GM21576 (cell line): Measurements from ENCODE around the gene INSM2.

Experiments
- ATAC-seq: cut with Tn5 transposase; IDR thresholded peaks from one replicate; pipeline ENCODE4 v1.9.1; 2021; ENCODE audit warnings: mild to moderate bottlenecking, moderate library complexity; ENCODE audit not compliant: unreplicated experiment

INSM2 gene

GRCh38 chr14:35539969-35540368 lies 6.0 kb downstream of the INSM2 start:
- no peak for ATAC-seq

GRCh38 chr14:35543006-35543405 lies 9.0 kb downstream of the INSM2 start:
- ATAC-seq = no peak

GRCh38 chr14:35549551-35549950 lies 15.6 kb downstream of the INSM2 start:
- ATAC-seq = no peak

GRCh38 chr14:35551081-35551480 lies 17.1 kb downstream of the INSM2 start:
- no peak for ATAC-seq

GRCh38 chr14:35553808-35554207 lies 19.8 kb downstream of the INSM2 start:
- no peak for ATAC-seq

- no peak for ATAC-seq
These were observed 22.6 kb downstream of the INSM2 start for GRCh38 chr14:35556548-35556947.

GRCh38 chr14:35557221-35557747 lies 23.3 kb downstream of the INSM2 start:
- ATAC-seq = no peak

- no peak for ATAC-seq
These were observed 24.7 kb downstream of the INSM2 start for GRCh38 chr14:35558680-35559079.

- ATAC-seq = no peak
These were observed 32.0 kb downstream of the INSM2 start for GRCh38 chr14:35565871-35566464.

- no peak for ATAC-seq
These were observed 37.6 kb downstream of the INSM2 start for GRCh38 chr14:35571598-35571997.

- no peak for ATAC-seq
These were observed 39.9 kb downstream of the INSM2 start for GRCh38 chr14:35573911-35574310.

GRCh38 chr14:35576260-35576659 lies 42.3 kb downstream of the INSM2 start:
- ATAC-seq = no peak

- no peak for ATAC-seq
These were observed 42.9 kb downstream of the INSM2 start for GRCh38 chr14:35576856-35577255.

GRCh38 chr14:35578135-35578534 lies 44.2 kb downstream of the INSM2 start:
- no peak for ATAC-seq

- no peak for ATAC-seq
These were observed 44.7 kb downstream of the INSM2 start for GRCh38 chr14:35578639-35579038.
